Esophagus squamous epithelium (tissue), 4 donors: Measurements from ENCODE around the gene MICAL2.

Experiments
- POLR2A ChIP-seq, 4 donors: fragments of 450-650 bp; IDR thresholded peaks; one replicate each; pipeline ENCODE4 v1.6.1; 2017; ENCODE audit warnings: antibody characterized with exemption in 4 of 4, mild to moderate bottlenecking in 4 of 4, moderate library complexity in 3 of 4
- TF ChIP-seq, protein P1 (sequence below), 6 experiments: fragments of 450-650 bp in 4 of 6; fragments of 200-600 bp in 2 of 6; sonication (generic) in 2 of 6; IDR thresholded peaks; one replicate each; pipeline ENCODE4 v1.5.1; 2016 to 2019; ENCODE audit warnings: antibody characterized with exemption in 6 of 6, mild to moderate bottlenecking in 4 of 6, moderate library complexity in 4 of 6

DNA sequence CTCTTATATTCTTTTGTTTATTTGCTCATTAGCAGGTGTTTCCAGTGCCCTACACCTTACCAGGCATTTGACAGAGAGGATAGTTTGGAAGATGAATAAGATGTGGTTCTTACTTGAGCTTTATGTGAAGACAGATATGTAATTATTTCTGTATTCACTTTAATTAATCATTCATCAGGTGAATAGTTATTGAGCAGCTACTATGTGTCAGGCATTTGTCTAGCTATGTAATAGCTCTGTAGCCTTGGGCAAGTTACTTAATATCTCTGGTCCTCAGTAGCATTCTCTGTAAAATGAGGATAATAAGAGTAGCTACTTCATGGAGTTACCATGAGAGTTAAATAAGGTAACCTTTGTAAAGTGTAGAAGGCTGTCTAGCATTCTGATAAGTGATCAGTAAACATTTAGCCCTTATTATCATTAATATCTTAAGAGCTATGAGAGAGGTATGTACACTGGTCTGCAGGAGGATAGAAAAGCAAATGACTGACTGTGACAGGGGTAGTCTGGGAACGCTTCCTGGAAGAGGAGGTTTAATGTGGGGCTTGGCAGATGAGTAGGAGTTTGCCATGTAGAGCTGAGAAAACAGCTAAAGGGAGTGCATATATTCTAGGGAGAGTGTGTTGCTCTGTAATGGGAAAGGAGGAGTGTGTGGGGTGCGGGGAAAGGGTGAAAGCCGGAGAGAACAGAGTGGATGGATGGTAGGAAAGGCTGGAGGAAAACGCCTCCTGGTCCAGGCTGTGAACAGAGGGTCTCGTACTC lies 56.1 kb downstream of the MICAL2 start:
- TF ChIP-seq, protein P1, sequence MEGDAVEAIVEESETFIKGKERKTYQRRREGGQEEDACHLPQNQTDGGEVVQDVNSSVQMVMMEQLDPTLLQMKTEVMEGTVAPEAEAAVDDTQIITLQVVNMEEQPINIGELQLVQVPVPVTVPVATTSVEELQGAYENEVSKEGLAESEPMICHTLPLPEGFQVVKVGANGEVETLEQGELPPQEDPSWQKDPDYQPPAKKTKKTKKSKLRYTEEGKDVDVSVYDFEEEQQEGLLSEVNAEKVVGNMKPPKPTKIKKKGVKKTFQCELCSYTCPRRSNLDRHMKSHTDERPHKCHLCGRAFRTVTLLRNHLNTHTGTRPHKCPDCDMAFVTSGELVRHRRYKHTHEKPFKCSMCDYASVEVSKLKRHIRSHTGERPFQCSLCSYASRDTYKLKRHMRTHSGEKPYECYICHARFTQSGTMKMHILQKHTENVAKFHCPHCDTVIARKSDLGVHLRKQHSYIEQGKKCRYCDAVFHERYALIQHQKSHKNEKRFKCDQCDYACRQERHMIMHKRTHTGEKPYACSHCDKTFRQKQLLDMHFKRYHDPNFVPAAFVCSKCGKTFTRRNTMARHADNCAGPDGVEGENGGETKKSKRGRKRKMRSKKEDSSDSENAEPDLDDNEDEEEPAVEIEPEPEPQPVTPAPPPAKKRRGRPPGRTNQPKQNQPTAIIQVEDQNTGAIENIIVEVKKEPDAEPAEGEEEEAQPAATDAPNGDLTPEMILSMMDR (IDR thresholded peaks at IDR 0.05) = no peak
- no peak for TF ChIP-seq POLR2A (IDR thresholded peaks at IDR 0.05)
